ENCODE data around the gene GHRL. TPM values are rescaled to one million over a fixed set of nuclear protein-coding genes. Genes with fewer than 3 reads are reported as not detected.
A peak's percentile ranks its signal among the peaks of the same experiment; 100 is the strongest.

GHRL gene
- total RNA-seq, 1 experiment from 2014 or later = 0.85 TPM

- intact Hi-C loops (cut with micrococcal nuclease; ENCODE audit: unreplicated experiment) = no loop called here
- CTCF ChIA-PET = no interaction called here
- Mint-ChIP-seq H3K9me3 (ENCODE audit: low read depth, unreplicated experiment) (no peaks in the 10 kb centered on the region), H3K4me1 (ENCODE audit: low read depth, unreplicated experiment) (no peaks in the 10 kb centered on the region), H3K27me3 (ENCODE audit: unreplicated experiment) (no peaks in the 10 kb centered on the region), H3K27ac (ENCODE audit: unreplicated experiment) (no peak overlapping the region), H3K4me3 (ENCODE audit: low read depth, unreplicated experiment) (no peak overlapping the region), H3K36me3 (ENCODE audit: insufficient read depth, unreplicated experiment) (peaks cover 42% of the 10 kb centered on the region)
- BruUV-seq (replicated peaks) = no TSS peak
- TF ChIP-seq CTCF (IDR thresholded peaks at IDR 0.05; ENCODE audit: unreplicated experiment) = no peak
- no peak for DNase-seq
These were observed 22.4 kb upstream of the GHRL start for GRCh38 chr3:10315101-10315500.

GRCh38 chr3:10312861-10313260 is 20.1 kb upstream of the GHRL start:
- Mint-ChIP-seq H3K27ac (ENCODE audit: unreplicated experiment) (no peak overlapping the region), H3K4me1 (ENCODE audit: low read depth, unreplicated experiment) (no peaks in the 10 kb centered on the region), H3K4me3 (ENCODE audit: low read depth, unreplicated experiment) (no peak overlapping the region), H3K27me3 (ENCODE audit: unreplicated experiment) (no peaks in the 10 kb centered on the region), H3K36me3 (ENCODE audit: insufficient read depth, unreplicated experiment) (peaks cover 43% of the 10 kb centered on the region), H3K9me3 (ENCODE audit: low read depth, unreplicated experiment) (no peaks in the 10 kb centered on the region)
- intact Hi-C loops (cut with micrococcal nuclease; ENCODE audit: unreplicated experiment) = no loop called here
- CTCF ChIA-PET = no interaction called here
- BruUV-seq (replicated peaks) = no TSS peak
- TF ChIP-seq CTCF (IDR thresholded peaks at IDR 0.05; ENCODE audit: unreplicated experiment) = no peak
- DNase-seq = no peak

GRCh38 chr3:10312391-10312790 is 19.6 kb upstream of the GHRL start:
- CTCF ChIA-PET = no interaction called here
- TF ChIP-seq CTCF (IDR thresholded peaks at IDR 0.05; ENCODE audit: unreplicated experiment) = no peak
- H3K36me3 Mint-ChIP-seq (ENCODE audit: insufficient read depth, unreplicated experiment) = peaks cover 45% of the 10 kb centered on the region
- H3K27ac Mint-ChIP-seq (ENCODE audit: unreplicated experiment) = no peak overlapping the region
- H3K27me3 Mint-ChIP-seq (ENCODE audit: unreplicated experiment) = no peaks in the 10 kb centered on the region
- no TSS peak for BruUV-seq (replicated peaks)
- intact Hi-C loops (cut with micrococcal nuclease; ENCODE audit: unreplicated experiment) = no loop called here
- no peak overlapping the region for H3K4me3 Mint-ChIP-seq (ENCODE audit: low read depth, unreplicated experiment)
- H3K4me1 Mint-ChIP-seq (ENCODE audit: low read depth, unreplicated experiment) = no peaks in the 10 kb centered on the region
- H3K9me3 Mint-ChIP-seq (ENCODE audit: low read depth, unreplicated experiment) = no peaks in the 10 kb centered on the region
- DNase-seq = no peak

- H3K4me1 Mint-ChIP-seq (ENCODE audit: low read depth, unreplicated experiment) = no peaks in the 10 kb centered on the region
- CTCF ChIA-PET = no interaction called here
- no peak overlapping the region for H3K27ac Mint-ChIP-seq (ENCODE audit: unreplicated experiment)
- no peaks in the 10 kb centered on the region for H3K9me3 Mint-ChIP-seq (ENCODE audit: low read depth, unreplicated experiment)
- DNase-seq = no peak
- peaks cover 45% of the 10 kb centered on the region for H3K36me3 Mint-ChIP-seq (ENCODE audit: insufficient read depth, unreplicated experiment)
- intact Hi-C loops (cut with micrococcal nuclease; ENCODE audit: unreplicated experiment) = no loop called here
- BruUV-seq (replicated peaks) = no TSS peak
- H3K4me3 Mint-ChIP-seq (ENCODE audit: low read depth, unreplicated experiment) = no peak overlapping the region
- H3K27me3 Mint-ChIP-seq (ENCODE audit: unreplicated experiment) = no peaks in the 10 kb centered on the region
- no peak for TF ChIP-seq CTCF (IDR thresholded peaks at IDR 0.05; ENCODE audit: unreplicated experiment)
These were observed 19.0 kb upstream of the GHRL start for GRCh38 chr3:10311710-10312109.

- CTCF ChIA-PET = no interaction called here
- Mint-ChIP-seq H3K27ac (ENCODE audit: unreplicated experiment) (peak overlapping the region; percentile 65), H3K4me3 (ENCODE audit: low read depth, unreplicated experiment) (no peak overlapping the region), H3K9me3 (ENCODE audit: low read depth, unreplicated experiment) (no peaks in the 10 kb centered on the region), H3K4me1 (ENCODE audit: low read depth, unreplicated experiment) (peaks cover 8% of the 10 kb centered on the region), H3K36me3 (ENCODE audit: insufficient read depth, unreplicated experiment) (peaks cover 54% of the 10 kb centered on the region), H3K27me3 (ENCODE audit: unreplicated experiment) (no peaks in the 10 kb centered on the region)
- TF ChIP-seq CTCF (IDR thresholded peaks at IDR 0.05; ENCODE audit: unreplicated experiment) = no peak
- no TSS peak for BruUV-seq (replicated peaks)
- no peak for DNase-seq
- intact Hi-C loops (cut with micrococcal nuclease; ENCODE audit: unreplicated experiment) = no loop called here
These were observed 17.8 kb upstream of the GHRL start for GRCh38 chr3:10310578-10310977.

Measured in Calu3 (cell line).